Lung microvascular endothelial cell (primary cell): ENCODE data around the gene DGKB. TPM values are rescaled to one million over a fixed set of nuclear protein-coding genes. Genes with fewer than 3 reads are reported as not detected.

Experiments used
- DNase-seq, 2 donors: peaks; one replicate each; pipeline versions ENCODE4 v3.0.0 to v3.0.0-alpha.2; 2010; ENCODE audit warnings: low read depth in 2 of 2
- total RNA-seq: library from RNA; depleted of rRNA; stranded (reverse); fragments of >200 nt; gene quantifications from 2 replicates; pipeline ENCODE4 v1.2.1, GENCODE V29; 2014

The DGKB gene
- total RNA-seq, 1 donor from 2014 or later = not detected

DNA sequence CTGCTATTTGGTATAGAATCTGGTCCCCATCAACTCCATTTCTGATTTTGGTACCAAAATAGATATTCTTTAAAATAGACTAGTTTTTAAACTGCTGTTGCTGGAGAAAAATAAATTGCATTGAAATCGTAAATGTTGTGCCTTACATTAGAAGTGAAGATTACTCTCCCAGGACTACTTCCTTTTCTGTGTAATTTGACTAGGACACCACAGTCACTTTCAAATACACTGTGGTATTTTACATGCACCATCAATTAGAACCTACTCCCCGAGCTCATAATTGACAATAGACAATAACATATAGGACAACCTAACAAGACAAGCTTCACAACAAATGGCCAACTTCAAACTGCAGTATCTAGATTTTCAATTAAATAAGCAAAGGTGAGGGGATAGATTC, 211.5 kb downstream of the DGKB start:
- no peak for DNase-seq

DNA sequence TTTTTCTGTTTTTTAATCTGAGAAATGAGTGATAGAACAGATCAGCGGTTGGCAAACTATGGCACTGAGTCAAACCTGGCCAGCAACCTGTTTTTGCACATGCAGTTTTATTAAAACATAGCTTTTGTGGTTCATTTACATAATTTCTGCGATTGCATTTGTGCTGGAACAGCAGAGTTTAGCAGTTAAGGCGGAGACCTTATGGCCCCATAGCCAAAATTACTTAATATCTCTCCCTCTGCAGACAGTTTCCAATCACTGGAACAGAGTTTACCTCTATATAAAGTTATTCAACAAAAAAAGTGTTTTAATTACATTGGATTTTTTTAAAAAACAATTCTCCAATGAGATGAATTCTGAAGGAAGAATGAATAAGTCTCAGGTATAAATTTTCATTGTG, 212.1 kb downstream of the DGKB start:
- no peak for DNase-seq

- DNase-seq = no peak
These were observed 212.5 kb downstream of the DGKB start for GRCh38 chr7:14690075-14690474.

- no peak for DNase-seq
These were observed 214.3 kb downstream of the DGKB start for GRCh38 chr7:14688208-14688607.

DNA sequence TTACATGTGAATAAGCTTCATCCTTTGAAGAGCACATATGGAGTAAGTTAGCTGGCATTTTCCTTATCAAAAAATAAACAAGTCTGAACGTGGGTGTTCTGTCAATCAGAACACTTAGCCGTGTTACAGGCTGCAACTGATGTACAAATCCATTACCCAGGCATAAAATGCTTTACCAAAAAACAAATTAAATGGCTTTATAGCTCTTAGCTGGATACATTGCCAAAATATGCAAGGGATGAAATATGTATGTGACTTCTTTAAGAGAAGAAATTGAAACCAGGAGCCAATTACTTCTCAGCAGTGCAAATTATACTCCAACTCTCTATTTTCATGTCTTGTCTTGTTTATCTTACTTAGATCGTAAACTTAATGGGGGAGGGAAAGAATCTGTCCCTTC, 214.8 kb downstream of the DGKB start:
- no peak for DNase-seq

DNA sequence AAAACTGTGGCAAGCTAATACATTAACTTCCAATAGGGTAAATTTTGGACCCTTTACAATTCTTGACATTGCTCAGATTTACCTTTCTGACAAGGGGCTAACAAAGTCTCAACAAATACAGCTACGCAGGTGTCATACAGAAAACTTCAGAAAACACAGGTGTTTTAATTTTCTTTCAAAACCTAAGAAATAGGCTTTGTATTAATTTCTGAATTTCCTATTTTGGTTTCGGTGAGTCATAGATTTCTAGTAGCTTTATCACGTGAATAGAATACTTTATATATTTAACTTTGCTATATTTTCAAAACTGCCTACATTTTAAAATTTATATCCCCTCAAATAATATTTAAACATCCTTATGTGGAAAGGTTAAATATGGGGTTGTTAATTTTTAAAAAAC, 215.3 kb downstream of the DGKB start:
- DNase-seq = no peak

DNA sequence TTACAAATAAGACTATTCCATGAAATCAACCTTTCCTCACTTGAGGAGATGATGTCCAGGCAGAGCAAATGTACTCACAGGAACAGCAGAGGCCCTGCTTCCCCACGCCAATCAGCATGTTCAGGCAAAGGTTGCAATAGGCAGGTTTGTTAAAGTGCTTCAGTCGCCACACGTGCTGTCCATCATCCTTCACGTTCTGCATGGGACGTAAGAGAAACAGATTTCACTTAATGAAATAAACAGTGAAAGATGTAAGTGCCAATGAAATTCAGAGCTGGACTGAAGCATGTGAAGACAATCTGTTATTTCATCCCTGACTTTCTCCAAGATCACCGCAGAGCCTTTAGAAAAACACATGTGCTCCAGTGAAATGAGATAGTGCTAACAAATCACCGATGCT, 217.4 kb downstream of the DGKB start:
- no peak for DNase-seq

DNA sequence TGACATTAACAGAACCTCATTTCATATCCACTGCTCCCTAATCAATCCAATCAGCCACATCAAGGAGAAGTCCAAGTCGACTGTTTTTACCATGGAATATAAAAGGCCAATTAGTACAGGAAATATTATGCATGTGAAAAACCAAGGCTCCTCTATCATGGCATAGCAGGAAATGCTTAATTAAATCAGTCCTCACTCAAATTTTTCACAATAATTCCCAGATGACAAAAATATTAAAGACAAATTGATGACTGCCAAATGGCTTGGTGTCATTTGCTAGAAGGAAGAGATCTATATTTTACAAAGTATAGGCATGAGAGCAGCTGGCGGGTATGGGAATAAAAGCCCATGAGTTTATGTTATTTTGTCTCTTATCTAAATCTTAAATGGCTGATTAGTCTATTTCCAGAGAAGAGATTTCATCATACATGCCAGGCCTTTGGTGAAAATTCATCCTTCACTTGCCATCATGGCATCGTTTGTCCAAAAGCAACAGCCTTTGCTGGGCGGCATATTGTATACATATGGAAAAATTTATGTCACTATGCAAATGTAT, 219.6 kb downstream of the DGKB start:
- no peak for DNase-seq

DNA sequence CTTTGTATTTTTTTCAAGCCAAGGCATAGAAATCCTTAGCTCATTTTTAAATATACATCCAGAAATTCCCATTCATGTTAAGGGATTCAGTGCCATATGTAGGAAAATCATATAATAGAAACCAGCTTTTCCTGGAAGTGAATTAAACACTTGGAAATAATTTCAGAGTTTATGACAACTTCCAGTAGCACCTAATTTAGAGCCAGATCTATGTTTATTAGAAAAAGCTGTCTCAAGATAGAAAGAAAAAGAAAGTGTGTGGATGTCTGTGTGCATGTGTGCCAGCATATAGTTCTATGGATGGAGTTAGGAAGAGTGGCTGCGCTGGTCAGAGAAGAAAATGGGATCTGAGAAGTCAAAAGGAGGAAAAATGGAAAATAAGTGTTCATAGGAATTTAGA, 225.7 kb downstream of the DGKB start:
- DNase-seq = no peak

- DNase-seq = no peak
These were observed 229.3 kb downstream of the DGKB start for GRCh38 chr7:14673202-14673601.

GRCh38 chr7:14666913-14667312, 235.6 kb downstream of the DGKB start:
- no peak for DNase-seq

- no peak for DNase-seq
These were observed 236.2 kb downstream of the DGKB start for GRCh38 chr7:14666304-14666703.

DNA sequence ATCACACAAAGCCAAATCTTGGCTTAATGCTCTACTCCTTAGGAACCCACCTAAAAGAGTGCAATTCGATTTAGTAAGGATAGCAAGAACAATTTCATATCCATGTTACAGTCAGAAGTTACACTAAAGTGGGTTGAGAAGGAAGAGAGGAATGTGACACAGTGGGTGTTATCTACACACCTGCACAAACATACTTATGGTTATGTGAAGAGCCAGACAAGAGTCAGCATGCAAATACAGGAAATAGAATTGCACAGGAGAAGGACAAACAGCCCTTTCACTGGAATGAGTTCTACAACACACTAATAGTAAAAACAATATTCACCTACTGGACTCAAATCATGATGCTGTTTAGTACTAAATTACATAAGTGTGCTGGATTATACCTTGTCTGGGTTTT, 262.8 kb downstream of the DGKB start:
- DNase-seq = no peak

- DNase-seq = no peak
These were observed 263.2 kb downstream of the DGKB start for GRCh38 chr7:14639329-14639728.

DNA sequence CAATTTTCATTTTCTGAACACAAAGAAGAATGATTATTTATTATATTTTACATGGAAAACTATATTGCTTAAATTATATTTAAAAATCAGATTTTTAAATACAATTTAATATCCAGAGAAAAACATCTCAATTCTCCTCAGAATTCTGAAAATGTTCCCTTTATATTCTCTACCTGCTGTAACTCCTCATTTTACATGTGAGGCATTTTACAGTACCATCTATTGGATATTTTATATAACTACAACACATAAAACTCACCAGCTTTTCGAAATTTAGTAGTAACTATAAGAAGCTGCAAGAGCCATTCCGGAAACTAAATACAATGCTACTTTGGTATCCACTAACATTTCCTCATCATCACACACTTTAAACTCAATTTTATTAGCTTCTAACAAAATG, 264.6 kb downstream of the DGKB start:
- DNase-seq = no peak

DNA sequence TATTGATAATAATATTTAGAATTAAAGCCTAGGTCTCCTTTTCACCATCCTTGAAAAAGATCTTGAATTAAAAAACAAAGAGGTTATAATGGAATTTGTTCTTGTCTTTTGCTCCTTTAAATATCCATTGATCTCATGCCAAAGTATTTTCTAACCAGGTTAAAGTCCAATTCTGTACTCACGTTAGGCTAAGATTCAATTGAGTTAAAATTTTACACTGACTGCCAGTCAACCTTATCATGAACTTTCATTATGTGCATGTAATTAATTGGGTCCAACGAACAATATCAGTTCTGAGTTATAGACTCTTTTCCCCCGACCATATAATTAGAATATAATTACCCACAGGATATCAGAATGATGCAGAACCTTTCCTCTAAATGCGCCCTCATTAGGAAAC, 266.6 kb downstream of the DGKB start:
- no peak for DNase-seq

GRCh38 chr7:14630048-14630447, 272.5 kb downstream of the DGKB start:
- DNase-seq = no peak

DNA sequence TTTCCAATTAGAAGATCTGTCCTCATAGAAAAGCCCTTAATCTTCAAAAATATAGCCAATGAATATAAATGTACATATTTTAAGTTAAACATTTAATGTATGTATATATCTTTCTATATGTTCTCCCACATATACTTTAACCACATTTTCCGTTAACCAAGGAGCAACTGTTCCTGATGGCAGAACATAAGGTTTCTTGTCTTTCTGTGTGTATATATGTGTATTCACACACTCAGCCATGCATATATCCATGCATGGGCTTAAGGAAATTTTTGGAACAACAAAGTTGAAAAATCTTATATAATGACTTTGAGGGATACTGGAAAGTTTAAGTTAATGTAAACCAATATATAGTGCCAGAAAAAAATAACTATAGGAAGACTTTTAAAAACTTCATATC, 274.0 kb downstream of the DGKB start:
- no peak for DNase-seq

GRCh38 chr7:14626076-14626475, 276.5 kb downstream of the DGKB start:
- no peak for DNase-seq

DNA sequence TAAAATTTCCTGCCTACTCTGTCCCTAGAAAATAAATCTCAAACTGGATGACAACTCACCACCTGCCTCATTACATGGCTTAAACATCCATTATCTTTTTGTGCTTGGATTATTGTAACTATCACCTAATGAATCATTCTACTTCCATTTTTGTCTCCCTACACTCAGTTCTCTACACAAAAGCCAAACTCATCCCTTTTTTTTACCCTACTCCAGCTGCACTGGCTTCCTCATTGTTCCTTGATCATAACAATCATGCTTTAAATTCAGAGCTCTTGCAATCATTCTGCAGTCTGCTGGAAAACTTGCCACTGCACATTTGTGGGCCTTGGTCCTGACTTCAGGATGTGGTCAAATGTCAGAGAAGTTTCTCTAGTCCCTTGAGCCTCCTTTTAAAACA, 280.0 kb downstream of the DGKB start:
- no peak for DNase-seq

- no peak for DNase-seq
These were observed 296.4 kb downstream of the DGKB start for GRCh38 chr7:14606101-14606500.

DNA sequence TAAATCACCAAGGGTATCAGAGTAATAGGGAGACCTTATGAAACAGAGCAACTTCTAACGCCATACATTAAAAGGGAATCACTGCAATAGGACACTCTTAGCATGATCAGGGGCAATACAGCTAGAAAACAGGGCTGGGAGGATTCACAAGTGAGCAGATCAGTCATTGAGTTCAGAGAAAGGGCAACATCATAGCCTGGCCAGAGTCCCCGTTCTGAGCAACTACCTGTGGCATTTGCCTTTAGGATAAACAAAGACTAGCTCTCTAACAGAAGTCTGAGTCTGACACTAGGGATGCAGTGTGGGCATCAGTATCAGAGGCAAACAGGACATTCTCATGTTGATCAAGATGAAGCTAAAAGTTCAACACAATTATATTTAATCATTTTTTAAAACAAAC, 297.9 kb downstream of the DGKB start:
- no peak for DNase-seq

- DNase-seq = no peak
These were observed 299.7 kb downstream of the DGKB start for GRCh38 chr7:14602851-14603250.

DNA sequence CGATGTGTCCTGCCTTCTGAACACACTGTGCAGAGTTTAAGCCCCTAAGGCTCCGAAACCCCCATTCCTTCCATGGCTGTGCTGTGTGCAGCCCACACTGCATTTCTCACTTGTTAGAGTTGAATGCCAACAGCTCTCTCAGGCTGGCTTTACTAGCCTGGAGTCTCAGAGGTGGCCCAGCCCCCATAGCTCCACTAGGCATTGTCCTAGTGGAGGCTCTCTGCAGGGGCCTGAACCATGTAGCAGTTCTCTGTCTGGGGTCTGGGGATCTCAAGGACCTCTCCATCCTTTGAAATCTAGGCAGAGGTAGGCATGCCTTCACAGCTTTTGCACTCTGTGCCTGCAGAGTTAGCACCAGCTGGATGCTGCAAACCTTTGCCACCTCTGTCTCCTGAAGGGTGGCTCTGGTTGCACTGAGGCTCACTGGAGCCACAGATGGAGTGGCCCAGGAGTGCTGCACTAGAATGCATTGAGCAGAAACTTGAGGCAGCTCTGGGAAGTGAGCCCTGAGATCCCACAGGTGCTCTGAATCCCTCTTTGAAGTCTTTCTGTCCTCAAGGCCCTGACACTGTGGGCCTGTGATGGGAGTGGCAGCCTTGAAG, 301.7 kb downstream of the DGKB start:
- DNase-seq = no peak
